Skeletal muscle satellite cell (primary cell): ENCODE data around the gene SELE. TPM values are rescaled to one million over a fixed set of nuclear protein-coding genes. Genes with fewer than 3 reads are reported as not detected.

ENCODE experiments used
- H3K27me3 ChIP-seq: 2 replicates; pipeline ENCODE4 v1.7.0; 2013; ENCODE audit warnings: low read length; ENCODE audit not compliant: control insufficient read depth, insufficient read depth
- H3K36me3 ChIP-seq: 2 replicates; pipeline ENCODE4 v1.7.0; 2013; ENCODE audit warnings: mild to moderate bottlenecking, control low read depth, low read length; ENCODE audit not compliant: insufficient read depth
- H3K4me1 ChIP-seq: 2 replicates; pipeline ENCODE4 v1.7.0; 2013; ENCODE audit warnings: low read length; ENCODE audit not compliant: control insufficient read depth, insufficient read depth
- H3K4me2 ChIP-seq: 2 replicates; pipeline ENCODE4 v1.7.0; 2013; ENCODE audit warnings: mild to moderate bottlenecking, low read length
- H3K4me3 ChIP-seq: 2 replicates; pipeline ENCODE4 v1.7.0; 2013; ENCODE audit warnings: low read length
- H3K9ac ChIP-seq: 2 replicates; pipeline ENCODE4 v1.7.0; 2013; ENCODE audit warnings: mild to moderate bottlenecking, low read depth, low read length, moderate library complexity
- H3K9me3 ChIP-seq: replicated peaks from 2 replicates; pipeline ENCODE4 v1.7.0; 2013; ENCODE audit warnings: mild to moderate bottlenecking, control low read depth, low read length
- total RNA-seq: library from RNA; depleted of rRNA; stranded (reverse); fragments of >200 nt; gene quantifications from 2 replicates; pipeline ENCODE4 v1.2.3, GENCODE V29; 2012; rRNA removed

Gene SELE
- total RNA-seq: not detected in 2 replicates

- no peak within 1 kb of the TSS for H3K4me2 ChIP-seq
These were observed at the start of gene SELE for GRCh38 chr1:169733924-169734323. Gene SELE, minus strand, starts transcription at chr1:169734079. Its CDS starts 467 bp downstream, at chr1:169733612.

GRCh38 chr1:169782596-169782995, 48.7 kb upstream of the SELE start:
- Histone ChIP-seq H3K4me2 (no peak overlapping the region), H3K9ac (no peak overlapping the region), H3K9me3 (no peaks in the 10 kb centered on the region), H3K36me3 (no peaks in the 10 kb centered on the region), H3K4me1 (peaks cover 15% of the 10 kb centered on the region), H3K27me3 (peaks cover 29% of the 10 kb centered on the region), H3K4me3 (no peak overlapping the region)

More at GRCh38 chr1:169733924-169734323, at the start of gene SELE:
- H3K4me1 ChIP-seq: no peaks in the 10 kb centered on the region
- no peak within 1 kb of the TSS for H3K9ac ChIP-seq
- H3K36me3 ChIP-seq: no peaks in the 10 kb centered on the region
- H3K9me3 ChIP-seq: no peaks in the 10 kb centered on the region
- peaks cover 25% of the 10 kb centered on the region for H3K27me3 ChIP-seq
- H3K4me3 ChIP-seq: no peak within 1 kb of the TSS

- no peak overlapping the region for H3K4me2 ChIP-seq
- no peak overlapping the region for H3K9ac ChIP-seq
- no peak overlapping the region for H3K4me3 ChIP-seq
- no peaks in the 10 kb centered on the region for H3K9me3 ChIP-seq
- no peaks in the 10 kb centered on the region for H3K36me3 ChIP-seq
- H3K27me3 ChIP-seq: peaks cover 11% of the 10 kb centered on the region
- H3K4me1 ChIP-seq: peaks cover 15% of the 10 kb centered on the region
These were observed 46.1 kb upstream of the SELE start for GRCh38 chr1:169779970-169780369.

GRCh38 chr1:169779150-169779549, 45.3 kb upstream of the SELE start:
- H3K9me3 ChIP-seq: no peaks in the 10 kb centered on the region

GRCh38 chr1:169776440-169776839, 42.6 kb upstream of the SELE start:
- no peak overlapping the region for H3K4me3 ChIP-seq
- no peaks in the 10 kb centered on the region for H3K9me3 ChIP-seq
- H3K4me2 ChIP-seq: no peak overlapping the region
- H3K36me3 ChIP-seq: no peaks in the 10 kb centered on the region
- peaks cover 13% of the 10 kb centered on the region for H3K4me1 ChIP-seq
- H3K27me3 ChIP-seq: peaks cover 13% of the 10 kb centered on the region
- H3K9ac ChIP-seq: no peak overlapping the region

More at GRCh38 chr1:169779150-169779549, 45.3 kb upstream of the SELE start:
- no peak overlapping the region for H3K4me2 ChIP-seq
- no peak overlapping the region for H3K9ac ChIP-seq
- no peak overlapping the region for H3K4me3 ChIP-seq
- no peaks in the 10 kb centered on the region for H3K36me3 ChIP-seq
- peaks cover 15% of the 10 kb centered on the region for H3K4me1 ChIP-seq
- peaks cover 4% of the 10 kb centered on the region for H3K27me3 ChIP-seq

- Histone ChIP-seq H3K4me1 (no peaks in the 10 kb centered on the region), H3K4me3 (no peak overlapping the region), H3K9ac (no peak overlapping the region), H3K36me3 (no peaks in the 10 kb centered on the region), H3K27me3 (peaks cover 29% of the 10 kb centered on the region), H3K4me2 (no peak overlapping the region), H3K9me3 (no peaks in the 10 kb centered on the region)
These were observed 34.3 kb upstream of the SELE start for GRCh38 chr1:169768161-169768560.

- no peaks in the 10 kb centered on the region for H3K36me3 ChIP-seq
- no peak overlapping the region for H3K9ac ChIP-seq
- H3K9me3 ChIP-seq: no peaks in the 10 kb centered on the region
- H3K27me3 ChIP-seq: peaks cover 18% of the 10 kb centered on the region
- no peak overlapping the region for H3K4me3 ChIP-seq
- H3K4me1 ChIP-seq: no peaks in the 10 kb centered on the region
- no peak overlapping the region for H3K4me2 ChIP-seq
These were observed 31.9 kb upstream of the SELE start for GRCh38 chr1:169765580-169766331.

GRCh38 chr1:169764919-169765318, 31.0 kb upstream of the SELE start:
- no peaks in the 10 kb centered on the region for H3K36me3 ChIP-seq
- H3K9ac ChIP-seq: no peak overlapping the region
- peaks cover 15% of the 10 kb centered on the region for H3K27me3 ChIP-seq
- H3K9me3 ChIP-seq: no peaks in the 10 kb centered on the region
- no peak overlapping the region for H3K4me2 ChIP-seq
- no peak overlapping the region for H3K4me3 ChIP-seq
- no peaks in the 10 kb centered on the region for H3K4me1 ChIP-seq

- H3K9ac ChIP-seq: no peak overlapping the region
- no peak overlapping the region for H3K4me2 ChIP-seq
- H3K4me3 ChIP-seq: no peak overlapping the region
- no peaks in the 10 kb centered on the region for H3K36me3 ChIP-seq
- no peaks in the 10 kb centered on the region for H3K4me1 ChIP-seq
- no peaks in the 10 kb centered on the region for H3K9me3 ChIP-seq
- H3K27me3 ChIP-seq: peaks cover 10% of the 10 kb centered on the region
These were observed 28.8 kb upstream of the SELE start for GRCh38 chr1:169762699-169763098.

- Histone ChIP-seq H3K27me3 (peaks cover 2% of the 10 kb centered on the region), H3K4me3 (no peak overlapping the region), H3K36me3 (no peaks in the 10 kb centered on the region), H3K4me1 (no peaks in the 10 kb centered on the region), H3K9me3 (no peaks in the 10 kb centered on the region), H3K9ac (no peak overlapping the region), H3K4me2 (no peak overlapping the region)
These were observed 25.2 kb upstream of the SELE start for GRCh38 chr1:169759038-169759437.

GRCh38 chr1:169753549-169753948, 19.7 kb upstream of the SELE start:
- Histone ChIP-seq H3K4me3 (no peak overlapping the region), H3K36me3 (no peaks in the 10 kb centered on the region), H3K9me3 (no peaks in the 10 kb centered on the region), H3K4me2 (no peak overlapping the region), H3K9ac (no peak overlapping the region), H3K27me3 (peaks cover 2% of the 10 kb centered on the region), H3K4me1 (no peaks in the 10 kb centered on the region)

- Histone ChIP-seq H3K36me3 (no peaks in the 10 kb centered on the region), H3K4me2 (no peak overlapping the region), H3K4me1 (no peaks in the 10 kb centered on the region), H3K9me3 (no peaks in the 10 kb centered on the region), H3K27me3 (peaks cover 9% of the 10 kb centered on the region), H3K9ac (no peak overlapping the region), H3K4me3 (no peak overlapping the region)
These were observed 16.2 kb upstream of the SELE start for GRCh38 chr1:169750041-169750440.
